NCI-H2196 treated with DMSO at 0.1 percent for 48 hours (cell line): ENCODE measurements around the gene KMT2D.

Source experiments
- DNase-seq: peaks from one replicate; lab custom pipeline; 2025; ENCODE audit not compliant: unreplicated experiment; lab: John Stamatoyannopoulos, UW

KMT2D gene

DNA sequence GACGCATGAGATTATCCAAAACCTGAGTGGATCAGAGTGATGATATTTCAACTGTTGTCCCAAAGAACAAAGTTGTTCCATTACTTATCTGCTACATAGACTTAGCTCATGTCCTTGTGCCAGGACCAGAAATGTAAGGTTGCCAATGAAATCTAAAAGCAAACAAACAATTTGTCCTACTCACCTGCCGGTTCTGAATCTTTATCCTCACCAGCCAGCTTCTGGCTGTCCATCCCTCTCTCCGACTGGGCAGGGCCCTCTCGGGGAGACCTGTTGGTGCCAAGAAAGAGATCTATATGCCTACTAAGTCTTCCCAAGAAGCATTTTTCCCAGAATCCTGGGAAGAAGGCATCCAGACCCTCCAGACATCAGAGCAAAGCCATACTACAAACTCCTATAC, 5.5 kb downstream of the KMT2D start:
- DNase-seq: no peak

- no peak for DNase-seq
Measured at GRCh38 chr12:49054524-49054923, 6.1 kb downstream of the KMT2D start.

GRCh38 chr12:49054096-49054495, 6.5 kb downstream of the KMT2D start:
- DNase-seq: no peak

GRCh38 chr12:49052451-49053208, 8.0 kb downstream of the KMT2D start:
- no peak for DNase-seq

DNA sequence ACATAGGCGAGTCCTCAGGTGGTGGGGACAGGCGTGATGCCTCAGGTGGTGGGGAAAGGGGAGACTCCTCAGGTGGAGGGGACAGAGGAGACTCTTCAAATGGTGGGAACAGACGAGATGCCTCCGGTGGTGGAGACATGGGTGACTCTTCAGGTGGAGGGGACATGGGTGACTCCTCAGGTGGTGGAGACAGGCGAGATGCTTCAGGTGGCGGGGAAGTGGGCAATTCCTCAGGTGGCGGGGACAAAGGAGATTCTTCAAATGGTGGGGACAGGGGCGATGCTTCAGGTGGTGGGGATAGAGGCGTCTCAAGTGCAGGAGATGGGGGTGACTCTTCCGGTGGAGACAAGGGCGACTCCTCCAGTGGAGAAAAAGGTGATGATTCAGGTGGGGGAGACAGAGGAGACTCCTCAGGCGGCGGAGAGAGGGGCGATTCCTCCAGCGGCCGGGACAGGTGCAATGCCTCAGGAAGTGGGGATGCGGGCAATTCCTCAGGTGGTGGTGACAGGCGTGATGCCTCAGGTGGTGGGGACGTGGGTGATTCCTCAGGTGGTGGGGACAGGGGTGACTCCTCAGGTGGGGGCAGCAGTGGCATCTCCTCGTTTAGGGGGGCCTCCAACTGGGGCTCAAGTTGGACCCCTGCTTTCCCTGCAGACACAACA, 8.7 kb downstream of the KMT2D start:
- no peak for DNase-seq

DNA sequence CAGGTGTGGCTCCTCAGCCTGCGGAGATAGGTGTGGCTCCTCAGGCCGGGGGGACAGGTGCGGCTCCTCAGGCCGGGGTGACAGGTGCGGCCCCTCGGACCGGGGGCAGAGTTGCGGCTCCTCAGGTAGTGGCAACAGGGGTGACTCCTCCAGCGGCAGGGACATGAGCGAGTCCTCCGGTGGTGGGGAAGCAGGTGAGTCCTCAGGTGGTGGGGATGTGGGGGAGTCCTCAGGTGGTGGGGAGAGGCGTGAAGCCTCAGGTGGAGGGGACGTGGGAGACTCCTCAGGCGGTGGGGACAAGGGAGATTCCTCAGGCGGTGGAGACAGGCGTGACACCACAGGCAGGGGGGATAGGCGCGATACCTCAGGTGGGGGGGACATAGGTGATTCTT, 9.2 kb downstream of the KMT2D start:
- no peak for DNase-seq

GRCh38 chr12:49050507-49051372, 9.9 kb downstream of the KMT2D start:
- no peak for DNase-seq

DNA sequence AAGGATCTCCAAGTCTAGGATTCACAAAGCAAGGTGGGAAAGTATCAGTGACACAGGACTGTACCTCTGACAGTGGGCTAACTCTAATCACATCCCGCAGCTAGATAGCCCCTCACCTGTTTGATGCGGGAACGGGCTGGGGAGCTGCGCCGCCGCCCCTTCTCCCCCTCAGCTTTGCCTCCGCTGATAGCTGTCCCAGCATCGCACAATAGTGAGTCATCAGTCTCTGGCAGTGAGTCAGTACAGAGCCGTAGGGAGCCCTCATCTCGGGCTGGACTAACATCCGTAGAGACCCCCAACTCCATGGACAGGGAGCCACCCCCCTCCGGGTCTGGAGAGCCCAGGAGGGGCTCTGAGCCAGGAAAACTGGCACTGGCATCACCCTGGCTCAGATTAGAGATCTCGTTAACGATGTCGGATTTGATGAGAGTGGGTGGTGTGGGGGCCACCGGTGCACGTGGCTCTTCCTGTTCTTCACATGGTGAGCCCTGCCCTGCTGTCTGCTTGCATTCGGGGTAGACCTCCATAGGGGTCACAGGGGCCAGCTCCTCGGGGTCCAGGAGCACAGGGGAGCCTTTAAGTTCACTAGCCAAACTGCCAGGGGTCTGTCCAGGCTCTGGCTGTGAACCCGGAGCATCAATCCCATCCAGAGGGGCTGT, 10.9 kb downstream of the KMT2D start:
- no peak for DNase-seq

DNA sequence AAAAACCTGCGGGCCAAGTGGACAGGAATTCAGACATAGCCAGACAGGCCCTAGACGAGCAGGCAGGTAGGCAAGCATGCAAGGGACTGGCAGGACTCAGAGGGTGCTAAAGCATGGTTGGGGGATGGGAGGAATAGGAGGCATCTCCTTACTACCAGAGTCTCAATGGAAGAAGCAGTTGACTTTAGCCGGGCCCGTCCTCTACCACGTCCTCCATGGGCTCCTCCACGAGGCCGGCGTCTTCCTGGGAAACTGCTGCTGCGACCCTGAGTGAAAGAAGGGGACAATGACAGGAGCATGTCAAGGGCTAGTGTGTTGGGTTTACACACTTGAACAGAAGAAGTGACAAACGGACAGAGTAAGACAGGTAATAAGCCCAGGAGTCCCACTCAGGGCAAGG, 11.6 kb downstream of the KMT2D start:
- DNase-seq: no peak

- no peak for DNase-seq
Measured at GRCh38 chr12:49046129-49046895, 14.3 kb downstream of the KMT2D start.

- DNase-seq: no peak
Measured at GRCh38 chr12:49044660-49045059, 15.9 kb downstream of the KMT2D start.

- no peak for DNase-seq
Measured at GRCh38 chr12:49043856-49044258, 16.7 kb downstream of the KMT2D start.

- DNase-seq: no peak
Measured at GRCh38 chr12:49043241-49043640, 17.4 kb downstream of the KMT2D start.

DNA sequence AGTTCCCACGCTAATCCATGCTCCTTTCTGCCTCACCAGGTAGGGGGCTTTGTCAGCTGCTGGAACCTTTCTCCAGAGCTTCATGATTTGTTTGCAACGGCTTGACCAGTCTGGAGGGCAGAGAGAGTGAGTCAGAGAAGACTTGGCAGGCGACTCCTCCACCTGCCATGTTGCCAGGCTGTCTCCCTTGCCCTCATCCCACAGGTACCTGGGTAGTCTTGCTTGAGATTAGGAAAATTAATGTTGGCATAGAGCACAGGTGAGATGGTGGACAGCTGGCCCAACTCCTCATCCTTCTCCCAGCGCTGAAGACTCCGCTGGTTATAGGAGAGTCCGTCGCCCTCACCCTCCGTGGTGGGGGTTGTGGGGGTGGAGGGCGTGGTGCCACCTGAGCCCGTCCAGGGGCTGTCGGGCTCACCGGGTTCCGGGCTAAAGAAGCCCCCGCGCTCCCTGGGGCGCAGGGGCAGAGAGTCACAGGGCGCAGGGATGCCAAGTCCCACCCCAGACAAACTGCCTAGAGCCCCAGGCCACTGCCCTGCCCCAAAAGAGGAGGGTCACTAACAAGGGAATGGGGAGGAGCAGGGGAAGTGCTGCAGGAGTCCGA, 18.6 kb downstream of the KMT2D start:
- no peak for DNase-seq

- no peak for DNase-seq
Measured at GRCh38 chr12:49041036-49041880, 19.3 kb downstream of the KMT2D start.

- no peak for DNase-seq
Measured at GRCh38 chr12:49040364-49040855, 20.2 kb downstream of the KMT2D start.

DNA sequence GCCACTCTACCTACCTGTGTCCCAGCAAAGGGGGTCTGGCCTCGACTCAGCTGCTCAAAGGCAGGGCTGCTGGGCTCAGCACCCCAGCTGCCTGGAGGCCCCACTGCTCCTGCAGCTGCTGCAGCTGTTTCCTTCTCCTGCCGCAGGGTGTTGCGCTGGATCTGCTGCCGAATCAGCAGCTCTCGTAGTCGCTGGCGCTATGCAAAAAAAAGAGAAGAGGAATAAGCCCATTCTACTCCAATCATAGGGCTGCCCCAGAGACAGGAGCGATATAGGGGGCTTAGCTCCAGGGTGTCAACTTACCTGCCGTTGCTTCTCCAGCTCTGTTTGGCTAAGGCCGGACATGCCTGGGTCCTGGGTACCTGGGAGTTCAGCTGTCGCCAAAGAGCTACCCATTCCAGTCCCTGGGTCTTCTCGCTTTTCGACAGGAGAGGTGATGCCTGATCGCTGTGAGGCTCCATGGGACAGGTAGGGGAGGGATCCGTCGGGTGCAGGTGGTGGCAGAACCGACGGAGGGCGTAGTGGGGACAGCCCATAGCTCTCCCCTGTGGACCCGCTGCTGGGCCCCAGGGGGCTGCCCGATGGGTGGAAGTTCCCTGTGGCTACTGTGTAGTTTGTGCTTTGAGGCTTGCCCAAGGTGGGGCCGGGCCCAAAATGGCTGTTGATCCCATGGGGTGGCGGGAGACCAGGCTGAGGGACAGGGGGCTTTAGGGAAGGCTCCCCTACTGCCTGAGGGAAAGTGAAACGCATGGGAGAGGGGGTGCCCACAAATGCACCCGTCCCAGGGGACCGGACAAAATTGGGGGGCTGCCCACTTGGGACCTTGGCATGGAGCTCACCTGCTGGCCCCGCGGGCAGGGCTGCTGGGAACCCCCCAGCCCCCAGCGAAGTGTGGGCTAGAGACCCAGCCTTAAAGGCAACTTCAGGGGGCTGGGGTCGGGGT, 20.9 kb downstream of the KMT2D start:
- no peak for DNase-seq
